Measurements from ENCODE around the gene CHST11.

CHST11 gene

GRCh38 chr12:104520242-104520900, 63.6 kb downstream of the CHST11 start (continued):
- TF ChIP-seq ZNF280C (tag by site-specific recombination; IDR thresholded peaks at IDR 0.05): no peak
- TF ChIP-seq ZBTB21 (tag by site-specific recombination; IDR thresholded peaks at IDR 0.05): no peak
- no peak for TF ChIP-seq KLF7 (tag by site-specific recombination; IDR thresholded peaks at IDR 0.05; ENCODE audit: borderline replicate concordance)
- TF ChIP-seq MEIS1 (CRISPR knock-in tag; IDR thresholded peaks at IDR 0.05; ENCODE audit: borderline replicate concordance): no peak
- peak; percentile 45; the same call in 1 of the 2 replicates for TF ChIP-seq KLF1 (tag by site-specific recombination; IDR thresholded peaks at IDR 0.05)
- 0 out of 2 replicates have a peak, but pooled peaks have one; percentile 12 for TF ChIP-seq ZNF600 (tag by site-specific recombination; IDR thresholded peaks at IDR 0.05)
- no peak for TF ChIP-seq ZNF350 (tag by site-specific recombination; IDR thresholded peaks at IDR 0.05)
- TF ChIP-seq TRIM28 (IDR thresholded peaks at IDR 0.05; ENCODE audit: borderline replicate concordance, low read length): peak; percentile 76
- TF ChIP-seq ZNF114 (tag by site-specific recombination; IDR thresholded peaks at IDR 0.05): no peak
- TF ChIP-seq GLI2 (tag by site-specific recombination; IDR thresholded peaks at IDR 0.05; ENCODE audit: borderline replicate concordance, low read depth): no peak
- no peak for TF ChIP-seq ZNF202 (tag by site-specific recombination; IDR thresholded peaks at IDR 0.05; ENCODE audit: borderline replicate concordance)
- peak; percentile 82 for TF ChIP-seq OSR2 (tag by site-specific recombination; IDR thresholded peaks at IDR 0.05)
- TF ChIP-seq, protein P1, sequence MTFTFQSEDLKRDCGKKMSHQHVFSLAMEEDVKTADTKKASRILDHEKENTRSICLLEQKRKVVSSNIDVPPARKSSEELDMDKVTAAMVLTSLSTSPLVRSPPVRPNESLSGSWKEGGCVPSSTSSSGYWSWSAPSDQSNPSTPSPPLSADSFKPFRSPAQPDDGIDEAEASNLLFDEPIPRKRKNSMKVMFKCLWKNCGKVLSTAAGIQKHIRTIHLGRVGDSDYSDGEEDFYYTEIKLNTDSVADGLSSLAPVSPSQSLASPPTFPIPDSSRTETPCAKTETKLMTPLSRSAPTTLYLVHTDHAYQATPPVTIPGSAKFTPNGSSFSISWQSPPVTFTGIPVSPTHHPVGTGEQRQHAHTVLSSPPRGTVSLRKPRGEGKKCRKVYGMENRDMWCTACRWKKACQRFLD (tag by site-specific recombination; IDR thresholded peaks at IDR 0.05): no peak
- peak; percentile 54; the same call in 1 of the 2 replicates for TF ChIP-seq IKZF3 (tag by site-specific recombination; IDR thresholded peaks at IDR 0.05)
- no peak for TF ChIP-seq ZNF311 (tag by site-specific recombination; IDR thresholded peaks at IDR 0.05; ENCODE audit: borderline replicate concordance)
- TF ChIP-seq SALL2 (tag by site-specific recombination; IDR thresholded peaks at IDR 0.05; ENCODE audit: borderline replicate concordance): no peak
- TF ChIP-seq ZBTB20 (tag by site-specific recombination; IDR thresholded peaks at IDR 0.05): no peak
- no peak for TF ChIP-seq ZNF768 (tag by site-specific recombination; IDR thresholded peaks at IDR 0.05)
- no peak for TF ChIP-seq ZNF404 (tag by site-specific recombination; IDR thresholded peaks at IDR 0.05)
- TF ChIP-seq ZEB2 (tag by site-specific recombination; IDR thresholded peaks at IDR 0.05): no peak
- TF ChIP-seq ZFP69B (tag by site-specific recombination; IDR thresholded peaks at IDR 0.05): no peak
- no peak for TF ChIP-seq MZF1 (tag by site-specific recombination; IDR thresholded peaks at IDR 0.05; ENCODE audit: borderline replicate concordance)

- no peak overlapping the region for H3K4me3 ChIP-seq (ENCODE audit: low read depth, low read length)
- CTCF ChIA-PET: interaction anchor here (0.6 kb wide), 1 partner anchor 98 kb away, joined by 4 read pairs; no protein-coding TSS in a partner anchor
- H3K4me1 ChIP-seq (ENCODE audit: control insufficient read depth, insufficient read depth, low read length): peaks cover 18% of the 10 kb centered on the region
- TF ChIP-seq, protein P2, sequence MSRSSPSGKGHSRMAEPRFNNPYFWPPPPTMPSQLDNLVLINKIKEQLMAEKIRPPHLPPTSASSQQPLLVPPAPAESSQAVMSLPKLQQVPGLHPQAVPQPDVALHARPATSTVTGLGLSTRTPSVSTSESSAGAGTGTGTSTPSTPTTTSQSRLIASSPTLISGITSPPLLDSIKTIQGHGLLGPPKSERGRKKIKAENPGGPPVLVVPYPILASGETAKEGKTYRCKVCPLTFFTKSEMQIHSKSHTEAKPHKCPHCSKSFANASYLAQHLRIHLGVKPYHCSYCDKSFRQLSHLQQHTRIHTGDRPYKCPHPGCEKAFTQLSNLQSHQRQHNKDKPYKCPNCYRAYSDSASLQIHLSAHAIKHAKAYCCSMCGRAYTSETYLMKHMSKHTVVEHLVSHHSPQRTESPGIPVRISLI (tag by site-specific recombination; IDR thresholded peaks at IDR 0.05): no peak
- TF ChIP-seq ZNF394 (tag by site-specific recombination; IDR thresholded peaks at IDR 0.05; ENCODE audit: borderline replicate concordance): no peak
- no peak for TF ChIP-seq ZNF560 (tag by site-specific recombination; IDR thresholded peaks at IDR 0.05; ENCODE audit: borderline replicate concordance)
- TF ChIP-seq ZNF223 (tag by site-specific recombination; IDR thresholded peaks at IDR 0.05): no peak
- TF ChIP-seq ZNF623 (tag by site-specific recombination; IDR thresholded peaks at IDR 0.05): no peak
- TF ChIP-seq ZNF366 (tag by site-specific recombination; conservative IDR thresholded peaks at IDR 0.05): no peak
- no peak for TF ChIP-seq ZNF10 (tag by site-specific recombination; IDR thresholded peaks at IDR 0.05)
- TF ChIP-seq, protein P3, sequence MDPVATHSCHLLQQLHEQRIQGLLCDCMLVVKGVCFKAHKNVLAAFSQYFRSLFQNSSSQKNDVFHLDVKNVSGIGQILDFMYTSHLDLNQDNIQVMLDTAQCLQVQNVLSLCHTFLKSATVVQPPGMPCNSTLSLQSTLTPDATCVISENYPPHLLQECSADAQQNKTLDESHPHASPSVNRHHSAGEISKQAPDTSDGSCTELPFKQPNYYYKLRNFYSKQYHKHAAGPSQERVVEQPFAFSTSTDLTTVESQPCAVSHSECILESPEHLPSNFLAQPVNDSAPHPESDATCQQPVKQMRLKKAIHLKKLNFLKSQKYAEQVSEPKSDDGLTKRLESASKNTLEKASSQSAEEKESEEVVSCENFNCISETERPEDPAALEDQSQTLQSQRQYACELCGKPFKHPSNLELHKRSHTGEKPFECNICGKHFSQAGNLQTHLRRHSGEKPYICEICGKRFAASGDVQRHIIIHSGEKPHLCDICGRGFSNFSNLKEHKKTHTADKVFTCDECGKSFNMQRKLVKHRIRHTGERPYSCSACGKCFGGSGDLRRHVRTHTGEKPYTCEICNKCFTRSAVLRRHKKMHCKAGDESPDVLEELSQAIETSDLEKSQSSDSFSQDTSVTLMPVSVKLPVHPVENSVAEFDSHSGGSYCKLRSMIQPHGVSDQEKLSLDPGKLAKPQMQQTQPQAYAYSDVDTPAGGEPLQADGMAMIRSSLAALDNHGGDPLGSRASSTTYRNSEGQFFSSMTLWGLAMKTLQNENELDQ (tag by site-specific recombination; IDR thresholded peaks at IDR 0.05; ENCODE audit: low read depth): no peak
- TF ChIP-seq MEIS1 (CRISPR knock-in tag; IDR thresholded peaks at IDR 0.05; ENCODE audit: borderline replicate concordance): no peak
- TF ChIP-seq BCL11A (tag by site-specific recombination; IDR thresholded peaks at IDR 0.05; ENCODE audit: low read depth): no peak
Observed at GRCh38 chr12:104521731-104522130, 65.0 kb downstream of the CHST11 start.

More at GRCh38 chr12:104521731-104522130, 65.0 kb downstream of the CHST11 start:
- Histone ChIP-seq H3K36me3 (ENCODE audit: control insufficient read depth in 2 of 2, insufficient read depth in 1 of 2, low read length in 2 of 2) (no peaks in the 10 kb centered on the region), H3K27ac (ENCODE audit: extremely low read depth, low read depth, low read length) (no peak overlapping the region), H3K9me3 (ENCODE audit: control insufficient read depth, insufficient read depth, low read depth, low read length) (no peaks in the 10 kb centered on the region)
- POLR2A ChIA-PET: no interaction called here

All from HEK293 (cell line).